BJ (cell line): ENCODE results near the gene DDAH1. TPM values are rescaled to one million over a fixed set of nuclear protein-coding genes. Genes with fewer than 3 reads are reported as not detected.

Experiments used
- CTCF ChIA-PET: fragments of 350-600 bp; formaldehyde crosslinking; extraction: SDS; loops from one replicate; lab custom pipeline; 2021; ENCODE audit warnings: antibody characterized with exemption, inconsistent platforms; lab: Yijun Ruan, JAX
- POLR2A ChIA-PET: fragments of 300-600 bp; sonication (Branson Sonifier 250); formaldehyde crosslinking; extraction: SDS; loops from one replicate; lab custom pipeline; 2021; ENCODE audit warnings: antibody characterized with exemption; lab: Charles Lee
- DNase-seq: peaks from one replicate; pipeline ENCODE4 v3.0.0-alpha.2; 2011; ENCODE audit warnings: low read depth
- H3K27me3 ChIP-seq: 2 replicates; pipeline ENCODE4 v1.6.0; 2011; ENCODE audit warnings: low read length; ENCODE audit not compliant: control insufficient read depth, insufficient read depth
- H3K36me3 ChIP-seq: 2 replicates; pipeline ENCODE4 v1.5.1; 2011; ENCODE audit warnings: low read length; ENCODE audit not compliant: control insufficient read depth, insufficient read depth
- H3K4me3 ChIP-seq: 2 replicates; pipeline ENCODE4 v1.5.1; 2011; ENCODE audit warnings: low read depth, mild to moderate bottlenecking, control low read depth, low read length
- polyA plus RNA-seq: library from polyadenylated mRNA; depleted of rRNA; stranded (reverse); fragments of >200 nt; gene quantifications from 2 replicates; pipeline ENCODE4 v1.2.3, GENCODE V29; 2011
- TF ChIP-seq, protein P1 (sequence below): IDR thresholded peaks from 2 replicates; pipeline ENCODE4 v1.5.1; 2011; ENCODE audit warnings: low read depth, mild to moderate bottlenecking, control low read depth, inconsistent platforms, low read length, moderate library complexity; ENCODE audit not compliant: insufficient read depth

DDAH1 gene
- polyA plus RNA-seq, 1 experiment = 244 TPM

DNA sequence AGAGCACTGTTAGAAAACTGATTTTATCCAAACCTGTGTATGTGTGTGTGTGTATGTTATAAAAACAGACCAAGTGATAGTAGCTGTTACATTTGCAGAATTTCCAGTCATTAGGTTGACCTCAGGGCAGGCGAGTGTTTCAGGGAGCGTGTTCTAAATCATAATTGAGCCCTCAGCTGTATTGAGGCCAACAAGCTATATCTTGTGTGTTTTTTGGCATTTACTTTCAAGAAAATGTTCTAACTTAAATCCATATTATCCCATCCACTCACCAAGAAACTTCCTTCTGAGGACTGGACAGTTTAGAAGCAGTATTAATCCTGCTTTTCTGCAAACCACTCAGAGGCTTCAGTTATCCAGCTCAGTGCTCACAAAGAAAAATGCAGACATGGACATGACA lies 12.0 kb downstream of the DDAH1 start:
- Histone ChIP-seq H3K36me3 (peaks cover 2% of the 10 kb centered on the region; the same call in 1 of the 2 replicates), H3K27me3 (no peaks in the 10 kb centered on the region), H3K4me3 (no peak overlapping the region)
- no peak for DNase-seq
- TF ChIP-seq, protein P1, sequence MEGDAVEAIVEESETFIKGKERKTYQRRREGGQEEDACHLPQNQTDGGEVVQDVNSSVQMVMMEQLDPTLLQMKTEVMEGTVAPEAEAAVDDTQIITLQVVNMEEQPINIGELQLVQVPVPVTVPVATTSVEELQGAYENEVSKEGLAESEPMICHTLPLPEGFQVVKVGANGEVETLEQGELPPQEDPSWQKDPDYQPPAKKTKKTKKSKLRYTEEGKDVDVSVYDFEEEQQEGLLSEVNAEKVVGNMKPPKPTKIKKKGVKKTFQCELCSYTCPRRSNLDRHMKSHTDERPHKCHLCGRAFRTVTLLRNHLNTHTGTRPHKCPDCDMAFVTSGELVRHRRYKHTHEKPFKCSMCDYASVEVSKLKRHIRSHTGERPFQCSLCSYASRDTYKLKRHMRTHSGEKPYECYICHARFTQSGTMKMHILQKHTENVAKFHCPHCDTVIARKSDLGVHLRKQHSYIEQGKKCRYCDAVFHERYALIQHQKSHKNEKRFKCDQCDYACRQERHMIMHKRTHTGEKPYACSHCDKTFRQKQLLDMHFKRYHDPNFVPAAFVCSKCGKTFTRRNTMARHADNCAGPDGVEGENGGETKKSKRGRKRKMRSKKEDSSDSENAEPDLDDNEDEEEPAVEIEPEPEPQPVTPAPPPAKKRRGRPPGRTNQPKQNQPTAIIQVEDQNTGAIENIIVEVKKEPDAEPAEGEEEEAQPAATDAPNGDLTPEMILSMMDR = no peak
- ChIA-PET CTCF (no interaction called here), POLR2A (no interaction called here)

DNA sequence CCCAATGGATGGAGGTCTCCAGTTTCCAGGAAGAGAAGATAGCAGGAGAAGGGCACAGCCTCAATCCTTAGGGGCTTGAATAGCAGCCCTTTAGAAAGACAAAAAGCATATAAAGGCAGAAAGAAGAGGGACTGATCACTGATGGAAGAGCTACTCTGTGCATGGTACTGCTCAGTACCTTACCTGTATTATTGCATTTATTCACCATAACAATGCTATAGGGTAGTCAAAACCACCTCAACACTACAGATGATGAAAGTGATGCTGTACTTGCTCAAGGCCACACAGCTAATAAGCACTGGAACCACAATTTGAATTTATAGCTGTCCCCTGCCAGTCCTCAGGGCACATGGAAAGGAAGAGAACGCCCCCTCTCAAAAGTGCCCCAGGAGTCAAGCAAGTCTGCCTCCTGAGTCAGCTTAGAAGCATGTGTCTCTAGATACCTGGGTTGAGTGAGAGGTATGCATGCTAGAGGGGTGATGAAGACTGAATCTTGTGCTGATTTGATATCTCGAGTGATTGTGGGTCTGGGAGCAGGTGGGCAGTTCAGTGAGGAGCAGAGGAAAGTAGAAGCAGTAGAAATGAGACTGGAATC lies 13.6 kb downstream of the DDAH1 start:
- H3K27me3 ChIP-seq = no peaks in the 10 kb centered on the region
- no peak for DNase-seq
- 0 out of 2 replicates have a peak, but pooled peaks cover 2% of the 10 kb centered on the region for H3K36me3 ChIP-seq
- H3K4me3 ChIP-seq = no peak overlapping the region
- ChIA-PET POLR2A (no interaction called here), CTCF (interaction anchor here (1.1 kb wide), 1 partner anchor 12 kb away, joined by 4 read pairs; no protein-coding TSS in a partner anchor)
- TF ChIP-seq, protein P1 = no peak

DNA sequence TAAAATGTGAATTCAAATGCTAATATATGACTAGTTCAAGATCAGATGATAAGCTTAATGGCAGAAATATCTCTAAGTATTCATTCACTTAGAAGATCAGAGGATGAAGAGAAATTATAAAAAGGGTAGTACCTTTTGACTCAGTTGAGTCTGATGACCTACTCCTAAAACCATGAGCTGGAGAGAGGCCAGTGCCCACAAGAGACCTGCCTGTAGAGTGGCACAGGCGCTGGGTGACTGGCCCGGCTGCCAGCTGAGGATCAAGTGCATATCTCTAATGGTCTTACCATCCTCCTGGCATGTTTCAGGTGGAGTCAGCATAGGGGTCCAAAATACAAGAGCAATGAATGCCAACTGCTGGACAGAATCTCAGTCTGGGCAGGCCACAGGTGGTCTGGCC lies 14.1 kb downstream of the DDAH1 start:
- H3K36me3 ChIP-seq = 0 out of 2 replicates have a peak, but pooled peaks cover 2% of the 10 kb centered on the region
- TF ChIP-seq, protein P1 = no peak
- ChIA-PET POLR2A (no interaction called here), CTCF (no interaction called here)
- no peak for DNase-seq
- H3K27me3 ChIP-seq = no peaks in the 10 kb centered on the region
- no peak overlapping the region for H3K4me3 ChIP-seq

DNA sequence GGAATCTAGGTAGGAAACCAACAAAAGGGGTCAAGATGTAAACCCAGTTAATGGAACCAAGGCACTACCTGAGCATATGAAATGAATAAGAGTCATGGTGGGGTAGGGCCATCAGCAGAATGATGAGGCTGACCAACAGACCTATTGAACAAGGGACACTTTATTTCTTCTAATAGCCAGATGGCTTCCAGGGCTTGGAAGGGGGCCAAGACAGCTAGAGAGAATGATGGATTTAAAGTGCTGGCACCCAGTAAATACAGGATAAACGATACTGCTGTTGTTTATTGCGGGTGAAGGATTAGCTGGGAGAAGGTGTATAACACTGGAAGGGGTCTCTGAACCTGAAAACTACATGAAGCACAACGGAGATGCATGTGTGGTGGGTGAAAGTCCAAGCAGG lies 15.6 kb downstream of the DDAH1 start:
- TF ChIP-seq, protein P1 = no peak
- no peaks in the 10 kb centered on the region for H3K27me3 ChIP-seq
- ChIA-PET POLR2A (interaction anchor here (0.6 kb wide), 1 partner anchor 48 kb away, joined by 7 read pairs; no protein-coding TSS in a partner anchor), CTCF (no interaction called here)
- H3K36me3 ChIP-seq = peaks cover 2% of the 10 kb centered on the region; the same call in 1 of the 2 replicates
- no peak for DNase-seq
- no peak overlapping the region for H3K4me3 ChIP-seq

DNA sequence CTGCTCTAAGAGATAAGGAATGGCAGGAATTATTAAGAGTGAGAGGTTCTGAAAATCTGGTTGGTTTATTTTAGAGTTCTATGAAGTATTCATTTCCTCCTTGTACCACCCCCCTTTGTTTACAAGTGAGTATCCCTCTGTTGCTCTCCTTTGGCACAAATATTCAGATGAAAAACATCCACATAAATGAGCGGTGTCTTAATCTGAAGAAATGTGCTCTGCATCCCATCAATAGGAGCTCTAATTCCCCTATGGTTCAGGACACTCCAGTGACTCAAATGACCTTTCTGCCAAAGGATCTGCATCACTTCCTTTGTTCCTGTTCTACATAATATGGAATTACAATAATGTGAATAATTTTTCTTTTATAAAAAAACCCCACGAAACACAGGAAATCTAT lies 16.6 kb downstream of the DDAH1 start:
- no peak overlapping the region for H3K4me3 ChIP-seq
- CTCF ChIA-PET = interaction anchor here (0.7 kb wide), 1 partner anchor 112 kb away, joined by 3 read pairs; no protein-coding TSS in a partner anchor
- no peaks in the 10 kb centered on the region for H3K27me3 ChIP-seq
- POLR2A ChIA-PET = no interaction called here
- peaks cover 2% of the 10 kb centered on the region; the same call in 1 of the 2 replicates for H3K36me3 ChIP-seq
- no peak for DNase-seq
- TF ChIP-seq, protein P1 = no peak
